Measurements from ENCODE around the gene COLEC12.

Gene COLEC12

DNA sequence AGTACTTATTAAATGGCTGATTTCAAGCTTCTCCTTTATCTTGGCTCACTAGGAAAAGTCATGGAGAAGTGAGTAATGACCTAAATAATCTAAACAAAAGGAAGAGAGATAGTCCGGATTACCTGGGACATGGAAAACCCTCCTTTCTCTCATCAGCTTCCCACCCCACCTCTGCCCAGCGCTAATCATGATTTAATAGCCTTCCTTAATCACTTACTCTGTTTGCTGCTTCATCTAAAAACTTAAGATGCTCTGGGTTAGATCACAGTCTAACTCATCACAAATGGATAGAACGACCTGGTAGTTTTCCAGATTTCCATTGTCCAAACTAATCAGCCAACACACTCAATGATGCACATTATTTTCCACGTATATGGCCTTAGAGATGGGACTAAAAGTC is 144.8 kb downstream of the COLEC12 start:
- no peak overlapping the region for H3K4me3 ChIP-seq (ENCODE audit: low read depth, low read length)
- TF ChIP-seq, protein P1, sequence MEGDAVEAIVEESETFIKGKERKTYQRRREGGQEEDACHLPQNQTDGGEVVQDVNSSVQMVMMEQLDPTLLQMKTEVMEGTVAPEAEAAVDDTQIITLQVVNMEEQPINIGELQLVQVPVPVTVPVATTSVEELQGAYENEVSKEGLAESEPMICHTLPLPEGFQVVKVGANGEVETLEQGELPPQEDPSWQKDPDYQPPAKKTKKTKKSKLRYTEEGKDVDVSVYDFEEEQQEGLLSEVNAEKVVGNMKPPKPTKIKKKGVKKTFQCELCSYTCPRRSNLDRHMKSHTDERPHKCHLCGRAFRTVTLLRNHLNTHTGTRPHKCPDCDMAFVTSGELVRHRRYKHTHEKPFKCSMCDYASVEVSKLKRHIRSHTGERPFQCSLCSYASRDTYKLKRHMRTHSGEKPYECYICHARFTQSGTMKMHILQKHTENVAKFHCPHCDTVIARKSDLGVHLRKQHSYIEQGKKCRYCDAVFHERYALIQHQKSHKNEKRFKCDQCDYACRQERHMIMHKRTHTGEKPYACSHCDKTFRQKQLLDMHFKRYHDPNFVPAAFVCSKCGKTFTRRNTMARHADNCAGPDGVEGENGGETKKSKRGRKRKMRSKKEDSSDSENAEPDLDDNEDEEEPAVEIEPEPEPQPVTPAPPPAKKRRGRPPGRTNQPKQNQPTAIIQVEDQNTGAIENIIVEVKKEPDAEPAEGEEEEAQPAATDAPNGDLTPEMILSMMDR (IDR thresholded peaks at IDR 0.05; ENCODE audit: low read depth, low read length), result no peak
- in situ Hi-C loops (cut with HindIII; ENCODE audit: low sequenced_read_pairs), result no loop called here
- no peak for DNase-seq (ENCODE audit: low read depth, low spot score)

DNA sequence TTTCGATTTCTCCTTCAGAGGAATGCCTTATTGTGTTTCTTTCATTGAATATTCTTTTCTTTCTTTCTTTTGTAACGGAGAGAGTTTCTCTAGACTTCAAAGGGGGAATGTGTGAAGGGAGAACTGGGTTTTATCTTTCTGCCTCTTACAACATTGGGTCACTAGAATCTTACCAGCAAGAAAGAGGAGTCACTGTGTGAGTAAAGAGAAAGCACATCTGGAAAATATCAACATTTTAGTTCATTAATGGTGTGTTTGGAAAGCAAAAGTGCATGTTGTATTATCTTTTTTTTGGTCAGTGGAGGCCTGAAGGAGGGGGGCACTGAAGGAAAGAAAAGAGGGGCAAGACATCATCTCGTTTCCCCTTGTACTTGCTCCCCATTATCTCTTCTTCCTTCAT is 146.0 kb downstream of the COLEC12 start:
- in situ Hi-C loops (cut with HindIII; ENCODE audit: low sequenced_read_pairs), result no loop called here

DNA sequence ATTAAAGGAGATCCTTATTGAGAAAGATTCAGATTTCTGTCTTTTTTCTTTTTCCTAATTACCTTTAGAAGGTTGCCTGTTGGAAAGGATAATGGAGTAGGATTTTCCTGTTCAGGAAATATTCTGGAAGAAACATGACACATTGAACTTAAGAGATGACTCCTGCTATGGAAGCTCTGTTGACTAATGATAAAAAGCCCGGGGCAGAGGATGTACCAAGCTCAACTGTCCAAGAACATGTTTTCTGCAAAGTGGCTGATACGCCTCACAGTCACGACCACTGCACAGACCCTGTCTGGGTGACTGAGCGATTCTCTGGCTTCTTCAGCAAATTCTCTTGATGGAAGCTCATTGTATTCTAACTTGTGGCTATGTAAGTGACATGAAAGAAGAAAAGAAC is 146.5 kb downstream of the COLEC12 start:
- TF ChIP-seq, protein P1 (IDR thresholded peaks at IDR 0.05; ENCODE audit: low read depth, low read length), result no peak
- in situ Hi-C loops (cut with HindIII; ENCODE audit: low sequenced_read_pairs), result no loop called here
- DNase-seq (ENCODE audit: low read depth, low spot score), result no peak
- no peak overlapping the region for H3K4me3 ChIP-seq (ENCODE audit: low read depth, low read length)

More for the DNA sequence above, 146.0 kb downstream of the COLEC12 start:
- H3K4me3 ChIP-seq (ENCODE audit: low read depth, low read length), result no peak overlapping the region
- TF ChIP-seq, protein P1 (IDR thresholded peaks at IDR 0.05; ENCODE audit: low read depth, low read length), result no peak
- no peak for DNase-seq (ENCODE audit: low read depth, low spot score)

DNA sequence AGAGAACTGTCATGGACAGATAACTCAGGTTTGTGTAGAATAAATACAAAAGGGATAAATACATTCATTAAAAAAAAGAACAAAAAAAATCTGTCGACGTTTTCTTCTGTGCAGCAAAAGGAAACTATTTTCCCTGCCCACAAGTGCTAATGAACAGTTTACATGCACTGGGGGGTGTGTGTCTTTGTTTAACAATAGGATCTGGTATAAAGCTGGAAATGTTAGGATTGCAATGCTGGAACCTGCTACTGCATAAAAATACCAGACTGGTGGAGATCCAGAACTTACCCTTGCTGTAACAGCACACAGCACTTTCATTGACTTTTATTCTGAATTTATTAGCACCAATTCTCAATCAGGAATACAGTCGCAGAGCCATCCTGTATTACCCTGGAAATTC is 148.1 kb downstream of the COLEC12 start:
- H3K4me3 ChIP-seq (ENCODE audit: low read depth, low read length), result no peak overlapping the region
- in situ Hi-C loops (cut with HindIII; ENCODE audit: low sequenced_read_pairs), result no loop called here
- TF ChIP-seq, protein P1 (IDR thresholded peaks at IDR 0.05; ENCODE audit: low read depth, low read length), result no peak
- no peak for DNase-seq (ENCODE audit: low read depth, low spot score)

DNA sequence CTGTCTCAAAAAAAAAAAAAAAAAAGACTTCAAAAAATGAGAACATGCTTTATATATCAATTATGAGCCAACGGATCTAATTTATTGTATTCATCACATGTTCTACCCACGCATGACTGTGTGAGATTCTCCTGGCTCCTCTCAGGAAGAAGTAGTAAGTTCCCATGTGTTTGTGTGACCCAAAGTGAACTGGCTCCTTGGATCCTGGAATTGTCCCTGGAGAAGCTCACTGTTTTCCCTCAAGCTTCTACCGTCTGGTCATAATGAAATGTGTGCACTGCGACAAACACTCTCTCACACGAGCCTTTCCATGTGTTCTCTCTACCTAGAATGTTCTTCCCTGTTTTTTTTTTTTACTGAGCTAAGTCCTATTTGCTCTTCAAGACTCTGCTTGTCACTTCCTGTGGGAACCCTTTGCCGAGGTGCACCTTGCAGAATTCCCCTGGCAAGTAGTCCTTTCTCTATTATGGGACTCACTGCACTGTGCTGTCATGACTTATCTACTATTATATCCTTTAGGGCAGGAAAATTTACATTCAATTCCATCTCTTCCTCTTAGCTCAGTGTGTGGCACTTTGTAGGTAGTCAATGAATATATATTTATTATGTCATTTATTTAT is 149.4 kb downstream of the COLEC12 start:
- in situ Hi-C loops (cut with HindIII; ENCODE audit: low sequenced_read_pairs), result no loop called here
- H3K4me3 ChIP-seq (ENCODE audit: low read depth, low read length), result no peak overlapping the region
- TF ChIP-seq, protein P1 (IDR thresholded peaks at IDR 0.05; ENCODE audit: low read depth, low read length), result no peak

DNA sequence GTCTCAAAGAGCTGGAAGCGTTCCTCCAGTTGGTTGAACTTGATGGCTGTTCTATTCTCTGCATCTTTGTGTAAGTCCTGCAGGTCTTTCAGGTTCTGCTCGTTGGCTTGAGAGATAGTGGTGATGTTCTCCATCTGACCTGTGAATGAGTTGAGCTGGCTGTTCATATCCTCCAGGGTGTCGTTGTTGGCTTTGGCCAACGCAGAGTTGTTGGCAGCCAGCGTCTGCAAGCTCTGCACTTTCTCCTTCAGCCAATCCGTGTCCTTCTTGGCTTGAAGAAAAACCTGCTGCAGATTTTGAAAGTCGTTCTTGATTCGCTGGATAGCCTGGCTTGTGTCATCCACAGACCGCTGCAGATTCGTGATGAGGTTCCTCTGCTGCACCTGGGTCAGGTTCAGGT is 153.9 kb downstream of the COLEC12 start:
- in situ Hi-C loops (cut with HindIII; ENCODE audit: low sequenced_read_pairs), result no loop called here
- TF ChIP-seq, protein P1 (IDR thresholded peaks at IDR 0.05; ENCODE audit: low read depth, low read length), result no peak
- DNase-seq (ENCODE audit: low read depth, low spot score), result no peak
- H3K4me3 ChIP-seq (ENCODE audit: low read depth, low read length), result no peak overlapping the region

More for the DNA sequence above, 149.4 kb downstream of the COLEC12 start:
- DNase-seq (ENCODE audit: low read depth, low spot score), result no peak
